ENCODE results near the gene NCKIPSD. TPM values are rescaled to one million over a fixed set of nuclear protein-coding genes. Genes with fewer than 3 reads are reported as not detected.

NCKIPSD gene
- total and polyA plus RNA-seq, 8 donors, result 13.4 to 20.5 (median 16.3) TPM

DNA sequence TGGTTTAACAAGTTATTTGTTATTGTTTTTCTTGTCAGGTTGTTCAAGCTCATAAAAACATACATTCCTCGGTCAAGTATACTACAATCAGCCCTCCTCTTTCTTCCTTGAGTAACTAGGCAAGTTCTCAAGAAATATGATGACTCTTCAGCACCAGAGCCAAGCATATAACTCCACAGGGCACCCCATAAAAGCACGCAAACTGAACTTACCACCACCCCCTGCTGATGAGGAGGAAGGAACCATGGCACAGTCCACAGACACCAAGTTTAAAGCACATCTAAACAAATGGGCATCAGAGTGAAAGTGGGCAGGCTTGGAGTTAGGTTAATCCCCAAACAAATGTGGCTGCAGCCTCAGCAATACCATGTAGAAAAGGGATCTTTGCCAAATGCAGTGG, 26.0 kb upstream of the NCKIPSD start:
- no peak overlapping the region for H3K27ac ChIP-seq

GRCh38 chr3:48709051-48709461, 23.3 kb upstream of the NCKIPSD start:
- peak overlapping the region in 1 of 2 donors; percentile 5 for H3K27ac ChIP-seq
- intact Hi-C loops (cut with DNase I), result no loop called here
- peaks cover 0 to 54% of the 10 kb centered on the region in 2 donors for H3K36me3 ChIP-seq
- DNase-seq (no peak), ATAC-seq (peak; percentile 77)
- no peaks in the 10 kb centered on the region for H3K27me3 ChIP-seq
- TF ChIP-seq CTCF (IDR thresholded peaks at IDR 0.05), result no peak
- peaks cover 14 to 53% of the 10 kb centered on the region in 2 donors for H3K4me1 ChIP-seq
- H3K4me3 ChIP-seq, result no peak overlapping the region
- no peaks in the 10 kb centered on the region for H3K9me3 ChIP-seq

More for the DNA sequence above, 26.0 kb upstream of the NCKIPSD start:
- Histone ChIP-seq H3K9me3 (no peaks in the 10 kb centered on the region), H3K27me3 (no peaks in the 10 kb centered on the region), H3K4me3 (no peak overlapping the region), H3K36me3 (peaks cover 0 to 54% of the 10 kb centered on the region in 2 donors), H3K4me1 (peaks cover 24 to 65% of the 10 kb centered on the region in 2 donors)
- DNase-seq, result no peak
- no peak for TF ChIP-seq CTCF (IDR thresholded peaks at IDR 0.05)
- intact Hi-C loops (cut with DNase I), result no loop called here
- ATAC-seq, result peak; percentile 27

DNA sequence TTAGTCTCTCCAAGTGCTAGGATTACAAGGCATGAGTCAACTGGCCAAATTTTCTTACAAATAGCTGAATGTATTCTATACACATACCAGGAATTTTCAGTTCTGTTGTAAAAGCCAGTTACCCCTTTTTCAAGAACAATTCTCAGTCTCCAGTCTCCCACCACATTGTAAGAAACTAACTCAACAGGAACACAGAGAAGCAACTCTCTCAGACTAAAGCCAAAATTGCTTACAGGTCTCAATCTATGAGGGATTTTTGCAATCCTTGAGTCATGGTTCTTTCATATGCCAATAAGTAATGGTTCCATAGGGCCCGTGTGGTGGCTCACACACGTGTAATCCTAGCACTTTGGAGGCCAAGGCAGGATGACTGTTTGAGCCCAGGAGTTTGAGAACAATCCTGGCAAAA, 22.8 kb upstream of the NCKIPSD start:
- no peak for DNase-seq
- TF ChIP-seq CTCF (IDR thresholded peaks at IDR 0.05), result no peak
- no peaks in the 10 kb centered on the region for H3K27me3 ChIP-seq

GRCh38 chr3:48707157-48707556, 21.4 kb upstream of the NCKIPSD start:
- peaks cover 0 to 36% of the 10 kb centered on the region in 2 donors for H3K36me3 ChIP-seq
- no peaks in the 10 kb centered on the region for H3K9me3 ChIP-seq
- H3K4me3 ChIP-seq, result no peak overlapping the region
- TF ChIP-seq CTCF (IDR thresholded peaks at IDR 0.05), result no peak
- intact Hi-C loops (cut with DNase I), result no loop called here
- H3K4me1 ChIP-seq, result peaks cover 14 to 38% of the 10 kb centered on the region in 2 donors
- no peaks in the 10 kb centered on the region for H3K27me3 ChIP-seq
- no peak for DNase-seq
- no peak for ATAC-seq
- H3K27ac ChIP-seq, result no peak overlapping the region

More for the DNA sequence above, 22.8 kb upstream of the NCKIPSD start:
- intact Hi-C loops (cut with DNase I), result no loop called here
- Histone ChIP-seq H3K4me1 (peaks cover 14 to 51% of the 10 kb centered on the region in 2 donors), H3K4me3 (no peak overlapping the region), H3K27ac (peak overlapping the region in 1 of 2 donors; percentile 5), H3K36me3 (peaks cover 0 to 49% of the 10 kb centered on the region in 2 donors), H3K9me3 (no peaks in the 10 kb centered on the region)
- peak; percentile 8 for ATAC-seq

DNA sequence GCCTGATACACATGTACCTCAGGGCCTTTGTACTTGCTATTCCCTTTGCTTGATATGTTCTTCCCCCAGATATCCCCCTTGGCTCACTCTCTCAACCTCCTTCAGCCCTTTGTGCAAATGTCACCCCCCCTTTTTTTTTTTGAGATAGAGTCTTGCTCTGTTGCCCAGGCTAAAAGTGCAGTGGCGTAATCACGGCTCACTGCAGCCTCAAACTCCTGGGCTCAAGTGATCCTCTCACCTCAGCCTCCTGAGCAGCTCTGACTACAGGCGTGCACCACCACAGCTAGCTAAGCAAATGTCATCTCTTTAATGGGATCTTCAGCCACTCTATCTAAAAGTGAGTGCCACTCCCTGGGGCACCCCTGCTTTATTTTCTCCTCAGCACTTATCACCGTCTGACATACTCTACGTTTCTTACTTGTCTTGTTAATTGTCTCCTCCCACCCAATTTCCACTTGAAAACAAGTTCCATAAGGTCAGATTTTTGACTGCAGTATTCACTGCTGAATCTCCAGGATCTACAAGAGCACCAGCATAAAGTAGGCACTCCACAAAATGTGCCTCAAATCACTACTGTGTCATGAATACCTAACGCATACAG, 16.7 kb upstream of the NCKIPSD start:
- Histone ChIP-seq H3K27ac (no peak overlapping the region), H3K4me3 (no peak overlapping the region), H3K36me3 (peaks cover 0 to 33% of the 10 kb centered on the region in 2 donors), H3K9me3 (no peaks in the 10 kb centered on the region), H3K4me1 (peaks cover 0 to 29% of the 10 kb centered on the region in 2 donors), H3K27me3 (no peaks in the 10 kb centered on the region)
- TF ChIP-seq CTCF (IDR thresholded peaks at IDR 0.05), result no peak
- ATAC-seq (no peak), DNase-seq (no peak)
- intact Hi-C loops (cut with DNase I), result no loop called here

All from left lung (tissue), 10 donors.